ENCODE measurements around the gene RSRC1.

GRCh38 chr3:158098834-158099424, 11.0 kb upstream of the RSRC1 start:
- no peak for TF ChIP-seq POLR2AphosphoS5 (IDR thresholded peaks at IDR 0.05; ENCODE audit: low read depth, low read length)
- TF ChIP-seq POLR2A (IDR thresholded peaks at IDR 0.05; ENCODE audit: low read depth, low read length), result no peak

Data from GM12892 (cell line).